MCF 10A (cell line): Measurements from ENCODE around the gene UPK3A. TPM values are rescaled to one million over a fixed set of nuclear protein-coding genes. Genes with fewer than 3 reads are reported as not detected.

Source experiments
- BruUV-seq: library from RNA; stranded (reverse); fragments of 400-500 nt; replicated peaks from 2 replicates; lab custom pipeline; 2021; lab: Mats Ljungman, UMichigan
- CTCF ChIA-PET: fragments of 300-600 bp; sonication (Branson Sonifier 250); formaldehyde crosslinking; extraction: SDS; loops from one replicate; lab custom pipeline; 2021; ENCODE audit warnings: antibody characterized with exemption, inconsistent platforms; lab: Yijun Ruan, JAX
- POLR2A ChIA-PET: fragments of 300-600, 350-650 bp; sonication (Branson Sonifier 250); formaldehyde crosslinking; extraction: SDS; loops from one replicate; lab custom pipeline; 2020; ENCODE audit warnings: antibody characterized with exemption, inconsistent platforms; lab: Yijun Ruan, JAX
- DNase-seq: peaks from one replicate; pipeline ENCODE4 v3.0.0-alpha.2; 2018; ENCODE audit not compliant: unreplicated experiment
- H3K27ac Mint-ChIP-seq: one replicate; pipeline ENCODE4 v1.8.0; 2022; ENCODE audit warnings: mild to moderate bottlenecking, low read depth, mixed read lengths; ENCODE audit not compliant: unreplicated experiment
- H3K27me3 Mint-ChIP-seq: one replicate; pipeline ENCODE4 v1.8.0; 2022; ENCODE audit warnings: mixed read lengths; ENCODE audit not compliant: insufficient read depth, unreplicated experiment
- H3K36me3 Mint-ChIP-seq: one replicate; pipeline ENCODE4 v1.8.0; 2022; ENCODE audit warnings: mild to moderate bottlenecking, moderate library complexity, mixed read lengths; ENCODE audit not compliant: insufficient read depth, unreplicated experiment
- H3K4me1 Mint-ChIP-seq: one replicate; pipeline ENCODE4 v1.8.0; 2022; ENCODE audit warnings: mixed read lengths; ENCODE audit not compliant: insufficient read depth, unreplicated experiment
- H3K4me3 Mint-ChIP-seq: one replicate; pipeline ENCODE4 v1.8.0; 2022; ENCODE audit warnings: mild to moderate bottlenecking, moderate library complexity, mixed read lengths; ENCODE audit not compliant: unreplicated experiment
- H3K9me3 Mint-ChIP-seq: one replicate; pipeline ENCODE4 v1.8.0; 2022; ENCODE audit warnings: mixed read lengths; ENCODE audit not compliant: unreplicated experiment
- CTCF ChIP-seq: fragments of 200-600 bp; IDR thresholded peaks from one replicate; pipeline ENCODE4 v1.8.0; 2022; ENCODE audit warnings: antibody characterized with exemption, mild to moderate bottlenecking; ENCODE audit not compliant: unreplicated experiment
- intact Hi-C: fragments of 100-400 bp; cut with micrococcal nuclease; formaldehyde crosslinking; loops from 2 replicates; pipeline ENCODE4 v1.14.1; 2022
- total RNA-seq: library from RNA; stranded (reverse); gene quantifications from 2 replicates; pipeline ENCODE4 v1.2.3, GENCODE V29; 2022

The UPK3A gene
- total RNA-seq, 1 experiment from 2014 or later = not detected

DNA sequence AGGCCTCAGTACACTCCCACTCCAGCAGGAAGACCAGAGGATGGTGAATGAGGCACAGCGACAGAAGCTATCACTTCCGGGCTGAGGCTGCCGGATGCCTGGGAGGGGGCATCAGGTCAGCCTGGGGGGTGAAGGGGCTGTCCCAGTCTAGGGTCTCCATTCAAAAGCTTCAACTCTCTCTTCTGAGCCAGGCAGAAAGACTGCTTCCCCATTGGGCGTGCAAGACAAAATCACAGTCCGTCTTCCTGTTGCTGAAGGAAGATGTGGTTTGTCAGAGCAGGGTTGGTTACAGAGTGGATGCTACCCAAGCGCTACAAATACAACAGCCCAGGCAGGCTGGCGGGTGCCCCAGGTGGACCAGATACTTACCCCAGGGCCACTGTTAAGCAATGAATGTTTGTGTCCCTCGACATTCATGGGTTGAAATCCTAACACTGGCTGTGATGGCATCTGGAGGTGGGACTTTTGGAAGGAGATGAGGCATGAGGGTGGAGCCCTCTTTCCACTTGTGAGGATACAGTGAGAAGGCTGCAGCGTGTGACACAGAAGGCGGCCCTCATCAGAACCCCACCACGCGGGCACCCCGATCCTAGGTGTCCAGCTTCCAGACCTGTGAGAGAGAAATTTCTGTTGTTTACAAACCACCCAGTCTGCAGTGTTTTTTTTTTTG, 12.0 kb downstream of the UPK3A start:
- H3K4me3 Mint-ChIP-seq = no peak overlapping the region
- H3K9me3 Mint-ChIP-seq = no peaks in the 10 kb centered on the region
- intact Hi-C loops = no loop called here
- H3K27ac Mint-ChIP-seq = no peak overlapping the region
- ChIA-PET POLR2A (no interaction called here), CTCF (no interaction called here)
- BruUV-seq = no TSS peak
- no peak for TF ChIP-seq CTCF
- no peaks in the 10 kb centered on the region for H3K36me3 Mint-ChIP-seq
- DNase-seq = no peak
- H3K27me3 Mint-ChIP-seq = no peaks in the 10 kb centered on the region
- peaks cover 1% of the 10 kb centered on the region for H3K4me1 Mint-ChIP-seq

DNA sequence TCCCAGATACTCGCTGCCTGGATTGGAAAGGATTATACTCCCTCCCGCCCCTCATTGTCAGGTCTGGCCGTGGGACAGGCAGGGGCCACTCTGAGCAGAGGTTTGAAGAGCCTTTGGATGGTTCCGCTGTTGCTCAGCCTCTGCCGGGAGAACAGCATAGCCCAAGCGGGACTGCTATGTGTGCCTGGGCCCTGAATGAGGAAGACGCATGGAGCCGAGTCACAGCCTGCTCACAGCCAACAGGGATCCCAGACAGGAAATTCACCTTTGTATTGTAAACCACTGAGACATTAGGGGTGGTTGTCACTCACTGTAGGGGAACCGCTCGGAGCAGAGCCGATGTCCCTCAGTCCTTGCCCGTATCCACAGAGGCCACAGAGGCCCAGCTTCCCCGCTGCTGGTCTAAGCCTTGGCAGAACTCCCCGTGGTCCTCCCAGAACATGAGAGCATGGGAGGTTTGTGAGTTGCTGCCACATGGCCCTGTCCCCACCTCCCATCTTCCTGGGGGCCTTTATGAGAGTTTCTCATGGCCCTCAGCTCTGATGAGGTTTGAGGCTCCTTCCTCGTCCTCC, 14.3 kb downstream of the UPK3A start:
- no peak overlapping the region for H3K4me3 Mint-ChIP-seq
- CTCF ChIA-PET = interaction anchor here (1.1 kb wide), 1 partner anchor 9 kb away, joined by 4 read pairs; no protein-coding TSS in a partner anchor

GRCh38 chr22:45302751-45303150, 18.0 kb downstream of the UPK3A start:
- Mint-ChIP-seq H3K36me3 (no peaks in the 10 kb centered on the region), H3K9me3 (no peaks in the 10 kb centered on the region), H3K4me1 (peaks cover 5% of the 10 kb centered on the region), H3K27me3 (no peaks in the 10 kb centered on the region), H3K4me3 (no peak overlapping the region), H3K27ac (no peak overlapping the region)
- no TSS peak for BruUV-seq
- POLR2A ChIA-PET = interaction anchor here (0.7 to 1.5 kb wide), 2 partner anchors 17 to 456 kb away, joined by 3 read pairs; no protein-coding TSS in a partner anchor
- no peak for TF ChIP-seq CTCF
- no peak for DNase-seq
- CTCF ChIA-PET = interaction anchor here (0.6 to 0.8 kb wide), 3 partner anchors 198 to 692 kb away, joined by 3 read pairs; no protein-coding TSS in a partner anchor
- intact Hi-C loops = no loop called here

More for the DNA sequence above, 14.3 kb downstream of the UPK3A start:
- no peak for DNase-seq
- TF ChIP-seq CTCF = no peak
- no TSS peak for BruUV-seq
- no peaks in the 10 kb centered on the region for H3K9me3 Mint-ChIP-seq
- no peaks in the 10 kb centered on the region for H3K27me3 Mint-ChIP-seq
- no peak overlapping the region for H3K27ac Mint-ChIP-seq
- no peaks in the 10 kb centered on the region for H3K36me3 Mint-ChIP-seq
- POLR2A ChIA-PET = interaction anchor here (0.8 kb wide), 1 partner anchor 9 kb away, joined by 4 read pairs; no protein-coding TSS in a partner anchor
- H3K4me1 Mint-ChIP-seq = peaks cover 5% of the 10 kb centered on the region
- intact Hi-C loops = no loop called here

GRCh38 chr22:45303181-45303580, 18.4 kb downstream of the UPK3A start:
- Mint-ChIP-seq H3K27ac (no peak overlapping the region), H3K27me3 (no peaks in the 10 kb centered on the region)
- BruUV-seq = no TSS peak

More at GRCh38 chr22:45303181-45303580, 18.4 kb downstream of the UPK3A start:
- ChIA-PET POLR2A (interaction anchor here (0.7 kb wide), 1 partner anchor 456 kb away, joined by 3 read pairs; no protein-coding TSS in a partner anchor), CTCF (interaction anchor here (0.8 kb wide), 1 partner anchor 692 kb away, joined by 3 read pairs; no protein-coding TSS in a partner anchor)
- intact Hi-C loops = no loop called here
- no peak for DNase-seq
- H3K4me3 Mint-ChIP-seq = no peak overlapping the region
- no peaks in the 10 kb centered on the region for H3K9me3 Mint-ChIP-seq
- H3K36me3 Mint-ChIP-seq = no peaks in the 10 kb centered on the region
- H3K4me1 Mint-ChIP-seq = peaks cover 5% of the 10 kb centered on the region
- no peak for TF ChIP-seq CTCF
